Vagina (tissue), 2 donors: ENCODE data around the gene BUD31. TPM values are rescaled to one million over a fixed set of nuclear protein-coding genes. Genes with fewer than 3 reads are reported as not detected.

Experiments
- DNase-seq, 2 donors: peaks; one replicate each; pipeline ENCODE4 v3.0.0-alpha.2; 2017; ENCODE audit errors: extremely low spot score in 2 of 2
- H3K27ac ChIP-seq: fragments of 200-600 bp; sonication (generic); one replicate; pipeline ENCODE4 v1.5.1; 2019
- H3K27me3 ChIP-seq: fragments of 200-600 bp; sonication (generic); one replicate; pipeline ENCODE4 v1.5.1; 2019
- H3K36me3 ChIP-seq, 2 donors: fragments of 200-600 bp; sonication (generic); one replicate each; pipeline ENCODE4 v1.5.1; 2017 to 2019
- H3K4me1 ChIP-seq: fragments of 200-600 bp; sonication (generic); one replicate; pipeline ENCODE4 v1.5.1; 2019
- H3K4me3 ChIP-seq, 2 donors: fragments of 200-600 bp; sonication (generic); 1 replicate in 1 of 2; 2 replicates in 1 of 2; pipeline ENCODE4 v1.5.1; 2016 to 2019
- H3K9me3 ChIP-seq: fragments of 200-600 bp; sonication (generic); one replicate; pipeline ENCODE4 v1.5.1; 2019
- CTCF ChIP-seq, 3 experiments: fragments of 450-650 bp in 2 of 3; fragments of 200-600 bp in 1 of 3; sonication (generic) in 1 of 3; IDR thresholded peaks; one replicate each; pipeline ENCODE4 v1.5.1; 2017 to 2019; ENCODE audit warnings: antibody characterized with exemption in 3 of 3, mild to moderate bottlenecking in 2 of 3, moderate library complexity in 2 of 3
- POLR2A ChIP-seq, 2 donors: fragments of 450-650 bp; IDR thresholded peaks; one replicate each; pipeline ENCODE4 v1.6.1; 2017; ENCODE audit warnings: antibody characterized with exemption in 2 of 2, mild to moderate bottlenecking in 2 of 2, moderate library complexity in 2 of 2
- POLR2AphosphoS5 ChIP-seq, 2 donors: sonication (generic); formaldehyde crosslinking; IDR thresholded peaks; one replicate each; pipeline ENCODE4 v1.9.0; 2017; ENCODE audit warnings: antibody characterized with exemption in 2 of 2, mild to moderate bottlenecking in 2 of 2, low read depth in 1 of 2; ENCODE audit not compliant: insufficient read depth in 1 of 2
- intact Hi-C: fragments of 100-400 bp; cut with DNase I; formaldehyde crosslinking; loops from one replicate; pipeline ENCODE4 v1.15.1; 2023
- total RNA-seq: library from RNA; depleted of rRNA; stranded (reverse); fragments of >200 nt; gene quantifications from one replicate; pipeline ENCODE4 v1.2.3, GENCODE V29; 2016

Gene BUD31
- total RNA-seq, 1 donor from 2014 or later: 52.3 TPM

GRCh38 chr7:99396418-99397296, 12.1 kb upstream of the BUD31 start:
- peaks cover 22% of the 10 kb centered on the region for H3K4me1 ChIP-seq
- no peak overlapping the region for H3K27ac ChIP-seq
- intact Hi-C loops: no loop called here
- H3K9me3 ChIP-seq: no peaks in the 10 kb centered on the region
- DNase-seq: no peak
- TF ChIP-seq POLR2A (IDR thresholded peaks at IDR 0.05) (no peak), CTCF (IDR thresholded peaks at IDR 0.05) (no peak), POLR2AphosphoS5 (IDR thresholded peaks at IDR 0.05; ENCODE audit: insufficient read depth in 1 of 2, low read depth in 1 of 2) (no peak)
- H3K4me3 ChIP-seq: no peak overlapping the region
- H3K27me3 ChIP-seq: no peaks in the 10 kb centered on the region
- H3K36me3 ChIP-seq: peaks cover 0 to 71% of the 10 kb centered on the region in 2 donors

GRCh38 chr7:99397297-99397983, 11.3 kb upstream of the BUD31 start:
- TF ChIP-seq POLR2A (IDR thresholded peaks at IDR 0.05) (no peak), POLR2AphosphoS5 (IDR thresholded peaks at IDR 0.05; ENCODE audit: insufficient read depth in 1 of 2, low read depth in 1 of 2) (no peak), CTCF (IDR thresholded peaks at IDR 0.05) (no peak)
- Histone ChIP-seq H3K36me3 (peaks cover 0 to 78% of the 10 kb centered on the region in 2 donors), H3K4me3 (no peak overlapping the region), H3K9me3 (no peaks in the 10 kb centered on the region), H3K27ac (no peak overlapping the region), H3K4me1 (peaks cover 17% of the 10 kb centered on the region), H3K27me3 (no peaks in the 10 kb centered on the region)
- DNase-seq: no peak
- intact Hi-C loops: no loop called here

GRCh38 chr7:99398891-99399445, 9.8 kb upstream of the BUD31 start:
- no peaks in the 10 kb centered on the region for H3K27me3 ChIP-seq
- peaks cover 2% of the 10 kb centered on the region for H3K4me1 ChIP-seq
- H3K4me3 ChIP-seq: no peak overlapping the region
- no peak for DNase-seq
- no peaks in the 10 kb centered on the region for H3K9me3 ChIP-seq
- intact Hi-C loops: no loop called here
- H3K27ac ChIP-seq: no peak overlapping the region
- H3K36me3 ChIP-seq: peaks cover 0 to 94% of the 10 kb centered on the region in 2 donors
- TF ChIP-seq POLR2AphosphoS5 (IDR thresholded peaks at IDR 0.05; ENCODE audit: insufficient read depth in 1 of 2, low read depth in 1 of 2) (no peak), POLR2A (IDR thresholded peaks at IDR 0.05) (no peak), CTCF (IDR thresholded peaks at IDR 0.05) (no peak)

- Histone ChIP-seq H3K4me1 (peaks cover 3% of the 10 kb centered on the region), H3K9me3 (no peaks in the 10 kb centered on the region), H3K4me3 (no peak overlapping the region), H3K36me3 (peaks cover 0 to 90% of the 10 kb centered on the region in 2 donors), H3K27me3 (no peaks in the 10 kb centered on the region), H3K27ac (no peak overlapping the region)
- TF ChIP-seq POLR2A (IDR thresholded peaks at IDR 0.05) (no peak), CTCF (IDR thresholded peaks at IDR 0.05) (no peak), POLR2AphosphoS5 (IDR thresholded peaks at IDR 0.05; ENCODE audit: insufficient read depth in 1 of 2, low read depth in 1 of 2) (no peak)
- DNase-seq: no peak
- intact Hi-C loops: no loop called here
Observed at GRCh38 chr7:99399597-99399996, 9.2 kb upstream of the BUD31 start.
